WI38 (cell line): ENCODE results near the gene WDPCP.
"Not testable (repeated sequence)": the region's sequence is repeated elsewhere in the genome, so short reads cannot be mapped to it uniquely, and the experiment has no call there.

Source experiments
- H3K4me3 ChIP-seq: 2 replicates; pipeline ENCODE4 v1.5.1; 2011; ENCODE audit warnings: low read depth, mild to moderate bottlenecking, control low read depth, low read length
- TF ChIP-seq, protein P1 (sequence below): IDR thresholded peaks from 2 replicates; pipeline ENCODE4 v1.5.1; 2012; ENCODE audit warnings: low read depth, mild to moderate bottlenecking, control low read depth, low read length

The WDPCP gene

DNA sequence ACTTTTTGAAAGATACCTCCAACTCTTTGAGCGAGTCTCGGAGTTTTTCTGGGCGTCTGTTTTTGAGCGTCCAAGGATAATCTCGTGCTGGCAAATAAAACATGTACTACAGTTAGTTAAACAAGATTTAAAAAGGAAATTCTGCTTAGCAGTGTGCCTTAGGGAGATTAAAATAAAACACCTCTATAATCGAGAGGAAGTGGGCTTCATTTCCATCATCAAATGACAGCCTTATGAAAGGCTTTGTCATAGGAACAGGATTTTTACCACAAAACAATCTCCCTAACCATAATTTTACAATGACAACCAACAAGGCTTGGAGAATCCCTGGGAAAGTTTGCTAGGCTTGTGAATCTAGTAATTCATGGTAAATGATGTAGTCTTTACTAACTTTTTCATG lies 103.4 kb downstream of the WDPCP start:
- no peak overlapping the region for H3K4me3 ChIP-seq
- TF ChIP-seq, protein P1, sequence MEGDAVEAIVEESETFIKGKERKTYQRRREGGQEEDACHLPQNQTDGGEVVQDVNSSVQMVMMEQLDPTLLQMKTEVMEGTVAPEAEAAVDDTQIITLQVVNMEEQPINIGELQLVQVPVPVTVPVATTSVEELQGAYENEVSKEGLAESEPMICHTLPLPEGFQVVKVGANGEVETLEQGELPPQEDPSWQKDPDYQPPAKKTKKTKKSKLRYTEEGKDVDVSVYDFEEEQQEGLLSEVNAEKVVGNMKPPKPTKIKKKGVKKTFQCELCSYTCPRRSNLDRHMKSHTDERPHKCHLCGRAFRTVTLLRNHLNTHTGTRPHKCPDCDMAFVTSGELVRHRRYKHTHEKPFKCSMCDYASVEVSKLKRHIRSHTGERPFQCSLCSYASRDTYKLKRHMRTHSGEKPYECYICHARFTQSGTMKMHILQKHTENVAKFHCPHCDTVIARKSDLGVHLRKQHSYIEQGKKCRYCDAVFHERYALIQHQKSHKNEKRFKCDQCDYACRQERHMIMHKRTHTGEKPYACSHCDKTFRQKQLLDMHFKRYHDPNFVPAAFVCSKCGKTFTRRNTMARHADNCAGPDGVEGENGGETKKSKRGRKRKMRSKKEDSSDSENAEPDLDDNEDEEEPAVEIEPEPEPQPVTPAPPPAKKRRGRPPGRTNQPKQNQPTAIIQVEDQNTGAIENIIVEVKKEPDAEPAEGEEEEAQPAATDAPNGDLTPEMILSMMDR = no peak

DNA sequence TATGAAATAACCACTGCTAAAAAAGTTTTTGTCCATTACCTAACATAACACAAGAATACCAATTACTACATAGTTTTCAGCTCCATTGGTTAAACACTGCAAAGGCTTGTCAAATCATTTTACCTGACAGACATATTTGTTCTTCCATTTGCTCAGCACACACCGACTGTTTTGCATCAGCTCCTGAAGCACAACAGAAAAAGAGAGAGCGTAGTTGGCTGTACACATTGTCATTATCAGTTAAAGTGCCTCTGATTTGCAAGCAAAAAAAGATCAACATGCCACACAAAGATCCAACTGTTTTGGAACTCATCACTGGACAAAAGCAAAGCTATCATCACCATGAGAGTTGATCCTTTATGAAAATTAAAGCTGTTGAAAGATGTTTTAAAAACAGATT lies 103.8 kb downstream of the WDPCP start:
- TF ChIP-seq, protein P1 = no peak
- no peak overlapping the region for H3K4me3 ChIP-seq

DNA sequence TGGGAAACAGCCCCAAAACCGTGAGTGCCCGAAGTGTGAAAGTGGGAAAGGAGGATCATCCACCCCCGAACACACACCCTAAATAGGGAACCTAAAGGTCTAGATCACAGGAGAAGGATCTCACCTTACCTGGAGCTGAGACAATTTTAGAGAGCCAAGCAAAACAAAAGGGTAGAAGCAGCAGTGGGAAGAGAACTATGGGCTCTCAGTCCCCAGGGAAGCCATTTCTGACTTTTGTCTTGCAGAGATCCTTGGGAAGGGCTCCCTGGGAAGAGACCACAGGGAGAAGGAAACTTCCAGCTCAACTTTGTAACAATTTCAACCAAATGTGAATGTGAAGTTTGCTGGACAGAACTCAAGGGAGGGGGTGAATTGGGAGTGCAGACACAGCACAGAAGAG lies 110.6 kb downstream of the WDPCP start:
- TF ChIP-seq, protein P1 = no peak
- H3K4me3 ChIP-seq = no peak overlapping the region

DNA sequence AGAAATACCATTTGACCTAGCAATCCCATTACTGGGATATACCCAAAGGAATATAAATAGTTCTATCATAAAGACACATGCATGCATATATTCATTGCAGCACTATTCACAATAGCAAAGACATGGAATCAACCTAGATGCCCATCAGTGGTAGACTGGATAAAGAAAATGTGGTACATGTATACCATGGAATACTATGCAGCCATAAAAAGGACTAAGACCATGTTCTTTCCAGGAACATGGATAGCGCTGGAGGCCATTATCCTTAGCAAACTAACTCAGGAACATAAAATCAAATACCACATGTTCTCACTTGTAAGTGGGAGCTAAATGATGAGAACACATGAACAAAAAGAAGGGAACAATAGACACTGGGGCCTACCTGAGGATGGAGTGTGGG lies 119.0 kb downstream of the WDPCP start:
- not testable (repeated sequence) for H3K4me3 ChIP-seq

DNA sequence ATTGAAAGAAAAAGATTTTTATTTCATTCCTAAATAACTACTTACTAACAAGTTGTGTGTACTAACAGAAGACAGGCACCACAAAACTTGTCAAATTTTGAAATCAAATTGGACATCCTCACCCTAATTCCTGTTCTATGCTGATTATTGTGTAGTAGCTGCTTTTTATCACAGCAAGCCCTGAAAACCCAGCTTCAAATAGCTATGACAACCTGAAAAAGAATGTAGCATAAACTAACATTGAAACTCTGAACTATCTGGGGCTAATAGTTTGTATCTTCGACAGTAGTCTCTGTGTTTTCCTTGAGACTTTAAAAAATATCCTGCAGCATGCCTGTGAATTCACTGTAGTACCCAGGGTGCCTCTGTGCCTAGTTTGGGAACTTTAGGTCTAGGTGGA lies 122.6 kb downstream of the WDPCP start:
- TF ChIP-seq, protein P1 = no peak
- H3K4me3 ChIP-seq = no peak overlapping the region

DNA sequence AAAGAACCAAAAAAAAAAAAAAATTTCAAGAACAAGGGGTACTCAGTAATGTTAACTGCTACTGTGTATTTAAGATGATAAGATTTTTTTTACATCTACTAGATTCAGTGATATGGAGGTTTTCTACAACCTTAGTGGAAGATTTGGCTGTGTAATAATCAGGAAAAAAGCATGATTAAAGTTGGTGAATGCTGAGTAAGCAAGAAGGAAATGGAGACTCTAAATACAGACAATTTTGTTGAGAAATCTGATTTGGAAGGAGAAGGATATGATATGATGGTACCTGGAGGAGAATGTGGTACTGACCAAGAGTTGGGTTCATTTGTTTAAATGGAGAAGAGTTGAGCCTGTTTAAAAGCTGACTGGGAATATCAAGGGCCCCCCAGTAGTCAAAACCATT lies 125.1 kb downstream of the WDPCP start:
- no peak overlapping the region for H3K4me3 ChIP-seq
- TF ChIP-seq, protein P1 = no peak

DNA sequence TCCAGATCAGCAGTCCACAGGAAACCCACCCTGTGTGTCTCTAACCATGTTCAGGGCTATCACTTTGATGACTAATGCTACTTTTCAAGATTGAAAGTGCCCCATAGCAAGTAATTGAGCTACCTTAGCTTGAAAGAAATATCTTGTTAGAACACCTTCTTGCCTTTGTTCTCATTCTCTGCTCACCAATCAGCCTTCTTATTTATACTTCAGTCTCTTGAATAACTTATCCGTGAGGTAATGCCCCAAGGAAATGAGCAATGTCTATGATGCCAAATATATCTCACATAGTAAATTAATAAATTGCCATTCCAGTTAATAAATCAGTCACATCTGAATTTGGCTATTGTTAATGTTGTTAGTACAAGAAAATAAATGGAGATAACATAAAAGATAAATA lies 141.6 kb downstream of the WDPCP start:
- TF ChIP-seq, protein P1 = no peak
- H3K4me3 ChIP-seq = no peak overlapping the region

DNA sequence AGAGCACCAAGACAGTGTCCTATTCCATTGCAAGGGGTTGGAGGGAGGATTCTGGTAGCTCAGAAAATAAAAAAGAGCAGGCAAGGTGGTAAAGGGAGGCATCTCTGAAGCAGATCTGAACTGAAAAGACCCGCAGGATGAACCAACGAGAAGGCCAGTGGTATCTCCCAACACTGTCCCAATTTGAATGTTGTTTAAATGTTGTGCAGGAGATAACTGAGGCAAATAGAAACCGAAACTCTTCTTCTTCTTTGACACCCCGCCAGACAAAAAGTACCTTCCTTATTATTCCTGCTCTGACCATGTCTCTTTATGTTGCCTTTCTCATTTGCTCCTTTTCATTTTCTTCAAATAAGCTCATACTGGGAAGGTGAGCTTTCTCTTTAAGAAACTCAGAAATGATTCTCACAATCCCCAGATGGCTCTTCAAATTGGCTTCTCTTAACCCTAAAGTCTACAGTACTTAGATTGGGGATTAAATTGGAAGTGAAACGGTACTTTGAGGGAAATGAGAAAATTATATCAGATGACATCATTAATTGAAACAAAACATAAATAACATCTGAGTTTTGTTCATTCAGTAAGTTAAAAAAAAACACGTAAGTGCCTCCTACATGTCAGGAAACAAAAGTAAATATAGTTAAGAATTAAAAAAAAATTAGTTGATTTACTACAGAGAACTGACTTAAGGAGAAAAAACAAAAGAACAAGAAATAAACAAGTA lies 143.6 kb downstream of the WDPCP start:
- H3K4me3 ChIP-seq = no peak overlapping the region
- TF ChIP-seq, protein P1 = no peak
